Measurements from ENCODE around the gene ZNF407.

Gene ZNF407

DNA sequence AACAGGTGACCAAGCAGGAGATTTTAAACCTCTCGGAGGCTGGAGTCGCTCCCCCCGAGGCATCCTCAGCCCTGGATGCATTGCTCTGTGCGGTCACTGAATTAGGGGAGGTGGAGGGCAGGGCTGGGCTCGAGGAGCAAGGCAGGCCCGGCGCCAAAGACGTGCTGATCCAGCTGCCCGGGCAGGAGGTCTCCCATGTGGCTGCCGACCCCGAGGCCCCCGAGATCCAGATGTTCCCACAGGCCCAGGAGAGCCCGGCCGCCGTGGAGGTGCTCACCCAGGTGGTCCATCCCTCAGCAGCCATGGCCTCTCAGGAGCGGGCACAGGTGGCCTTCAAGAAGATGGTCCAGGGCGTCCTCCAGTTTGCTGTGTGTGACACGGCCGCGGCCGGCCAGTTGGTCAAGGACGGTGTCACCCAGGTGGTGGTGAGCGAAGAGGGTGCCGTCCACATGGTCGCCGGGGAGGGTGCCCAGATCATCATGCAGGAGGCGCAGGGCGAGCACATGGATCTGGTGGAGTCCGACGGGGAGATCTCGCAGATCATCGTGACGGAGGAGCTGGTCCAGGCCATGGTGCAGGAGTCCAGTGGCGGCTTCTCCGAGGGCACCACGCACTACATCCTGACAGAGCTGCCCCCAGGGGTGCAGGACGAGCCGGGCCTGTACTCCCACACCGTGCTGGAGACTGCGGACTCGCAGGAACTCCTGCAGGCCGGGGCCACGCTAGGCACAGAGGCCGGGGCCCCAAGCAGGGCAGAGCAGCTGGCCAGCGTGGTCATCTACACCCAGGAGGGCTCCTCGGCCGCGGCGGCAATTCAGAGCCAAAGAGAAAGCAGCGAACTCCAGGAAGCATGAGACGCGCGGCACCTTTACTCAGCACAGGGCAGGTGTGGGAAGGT, 466.2 kb downstream of the ZNF407 start:
- DNase-seq = no peak

DNA sequence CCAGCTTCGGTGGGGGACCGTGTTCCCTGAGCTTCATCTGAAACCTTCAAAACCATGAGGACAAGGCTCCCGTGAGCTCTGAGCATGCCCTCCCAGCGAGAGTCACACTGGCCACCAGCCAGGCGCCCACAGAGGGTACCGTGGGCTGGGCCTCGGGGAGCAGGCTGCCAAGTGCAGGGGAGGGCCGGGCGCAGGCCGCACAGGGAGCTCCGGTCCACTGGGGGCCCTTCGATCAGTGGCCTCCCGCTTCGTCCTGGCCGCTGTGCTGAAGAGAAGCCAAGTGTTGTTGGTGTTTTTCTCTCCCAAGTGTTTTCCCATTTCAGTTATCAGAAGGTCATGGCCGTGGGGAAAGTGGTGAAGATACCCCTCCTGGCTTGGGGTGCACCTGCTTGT, 466.8 kb downstream of the ZNF407 start:
- no peak for DNase-seq

DNA sequence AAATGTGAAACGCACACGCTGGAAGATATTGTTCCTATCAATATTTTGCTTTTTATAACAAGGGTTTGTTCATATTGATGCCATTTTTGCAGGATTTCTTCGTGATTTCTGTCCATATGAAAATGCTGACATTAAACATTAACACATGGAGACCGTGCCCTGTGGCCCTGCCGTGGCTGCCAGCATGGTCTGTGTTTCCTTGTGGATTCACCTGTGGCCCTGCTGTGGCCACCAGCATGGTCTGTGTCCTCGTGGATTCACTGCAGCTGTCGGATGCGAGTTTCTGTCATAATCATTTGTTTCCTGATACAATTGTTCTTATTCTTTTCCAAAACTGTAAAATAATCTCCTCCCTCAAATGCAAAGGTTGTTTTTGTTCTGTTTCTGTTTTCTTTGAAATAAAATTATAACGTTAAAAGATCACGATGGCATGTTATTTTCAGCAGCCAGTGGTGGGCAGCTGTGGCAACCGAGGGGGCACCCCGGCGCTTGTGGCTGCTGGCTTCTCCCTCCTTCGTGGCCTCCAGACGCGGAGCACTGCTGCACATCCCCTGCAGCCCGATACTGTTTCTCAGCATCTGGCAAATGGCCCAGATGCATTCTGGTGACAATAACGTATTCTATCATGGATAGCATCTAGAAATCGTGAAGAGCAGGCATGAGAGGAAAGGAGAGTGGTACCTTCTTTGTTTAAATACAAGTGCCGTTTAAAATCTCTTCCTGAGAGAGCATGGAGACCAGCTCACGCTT, 467.8 kb downstream of the ZNF407 start:
- no peak for DNase-seq

DNA sequence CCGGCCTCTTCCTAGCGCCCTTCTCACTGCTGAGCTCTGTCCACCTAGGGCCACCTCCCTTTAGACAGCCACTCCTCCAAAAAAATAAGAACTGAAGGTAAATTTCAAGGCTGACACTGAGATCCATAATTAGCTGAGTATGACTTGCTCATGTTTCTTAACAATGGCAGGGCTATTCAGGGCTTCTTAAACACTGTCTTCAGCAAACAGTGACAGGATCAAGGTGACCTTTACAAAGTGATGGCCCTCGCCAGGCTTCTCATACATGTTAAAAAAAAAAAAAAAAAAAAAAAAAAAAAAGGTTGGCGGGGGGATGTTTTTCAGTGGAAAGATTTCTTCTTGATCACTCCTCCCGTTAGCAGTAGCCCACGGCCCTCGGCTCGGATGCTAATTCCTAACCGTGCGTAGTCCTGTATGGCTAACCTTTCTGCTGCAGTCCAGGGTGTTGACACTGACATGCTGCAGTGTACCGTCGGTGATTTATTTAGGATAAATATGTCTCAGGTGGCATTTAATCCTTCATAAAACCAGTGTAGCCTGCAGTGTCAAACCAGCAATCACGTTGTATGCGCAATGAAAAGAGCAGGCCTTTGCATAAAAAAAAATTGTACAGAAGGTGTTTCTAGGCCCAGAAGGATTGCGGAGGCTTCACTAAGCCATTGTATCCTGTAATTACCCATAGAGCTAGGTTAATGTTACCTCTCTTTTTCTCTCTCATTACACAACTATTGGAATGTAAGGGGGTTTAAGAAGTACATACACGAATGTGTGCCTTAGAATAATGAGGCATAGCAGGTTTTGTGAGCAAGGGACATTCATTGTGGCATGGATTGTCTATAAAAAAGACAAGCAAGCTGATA, 468.6 kb downstream of the ZNF407 start:
- DNase-seq = no peak

DNA sequence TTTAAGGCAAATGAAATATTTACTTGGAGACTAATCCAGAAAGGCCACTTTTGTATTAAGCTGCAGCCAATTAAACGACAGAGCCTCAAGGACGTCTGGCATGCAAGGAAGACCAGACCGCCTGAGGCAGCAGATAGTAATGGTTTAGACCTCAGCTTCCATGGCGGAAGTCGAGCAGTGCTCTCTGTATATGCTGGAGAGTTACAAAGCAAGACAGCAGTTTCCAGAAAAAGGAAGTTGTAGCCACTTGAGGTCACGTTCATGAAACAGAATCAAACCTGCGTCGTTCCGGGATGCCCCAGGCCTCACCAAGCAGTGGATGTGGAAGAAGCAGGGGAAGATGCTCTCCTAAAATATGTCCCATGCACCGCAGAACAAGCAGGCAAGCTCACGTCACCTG, 469.3 kb downstream of the ZNF407 start:
- no peak for DNase-seq

DNA sequence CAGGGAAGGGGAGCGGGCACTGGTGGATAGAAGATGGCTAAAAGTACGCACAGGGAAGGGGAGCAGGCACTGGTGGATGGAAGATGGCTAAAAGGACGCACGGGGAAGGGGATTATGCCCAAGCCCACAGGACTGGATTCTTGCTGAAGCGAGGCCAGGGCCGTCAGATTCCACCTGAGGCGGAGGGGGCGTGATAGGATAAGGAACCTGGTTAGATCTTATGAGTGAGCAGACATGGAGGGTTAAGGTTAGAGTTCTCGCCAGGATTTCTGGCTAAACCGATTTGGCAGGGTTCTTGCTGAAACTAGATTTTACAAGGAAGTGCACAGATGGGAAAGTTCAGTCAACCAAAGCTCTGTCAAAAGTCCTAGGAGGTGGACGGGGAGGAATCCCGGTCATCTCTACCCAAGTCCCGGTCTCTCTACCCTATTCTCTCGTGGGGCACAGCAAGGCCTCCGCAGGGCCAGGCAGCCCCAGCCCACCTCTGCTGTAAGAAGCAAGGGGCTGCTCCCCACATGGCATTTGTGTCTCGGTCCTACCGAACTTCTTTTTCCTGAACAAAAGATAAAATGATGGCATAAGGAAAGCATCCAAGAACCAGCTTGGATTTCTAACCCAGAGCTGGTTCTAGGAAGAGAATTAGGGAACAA, 470.5 kb downstream of the ZNF407 start:
- no peak for DNase-seq

DNA sequence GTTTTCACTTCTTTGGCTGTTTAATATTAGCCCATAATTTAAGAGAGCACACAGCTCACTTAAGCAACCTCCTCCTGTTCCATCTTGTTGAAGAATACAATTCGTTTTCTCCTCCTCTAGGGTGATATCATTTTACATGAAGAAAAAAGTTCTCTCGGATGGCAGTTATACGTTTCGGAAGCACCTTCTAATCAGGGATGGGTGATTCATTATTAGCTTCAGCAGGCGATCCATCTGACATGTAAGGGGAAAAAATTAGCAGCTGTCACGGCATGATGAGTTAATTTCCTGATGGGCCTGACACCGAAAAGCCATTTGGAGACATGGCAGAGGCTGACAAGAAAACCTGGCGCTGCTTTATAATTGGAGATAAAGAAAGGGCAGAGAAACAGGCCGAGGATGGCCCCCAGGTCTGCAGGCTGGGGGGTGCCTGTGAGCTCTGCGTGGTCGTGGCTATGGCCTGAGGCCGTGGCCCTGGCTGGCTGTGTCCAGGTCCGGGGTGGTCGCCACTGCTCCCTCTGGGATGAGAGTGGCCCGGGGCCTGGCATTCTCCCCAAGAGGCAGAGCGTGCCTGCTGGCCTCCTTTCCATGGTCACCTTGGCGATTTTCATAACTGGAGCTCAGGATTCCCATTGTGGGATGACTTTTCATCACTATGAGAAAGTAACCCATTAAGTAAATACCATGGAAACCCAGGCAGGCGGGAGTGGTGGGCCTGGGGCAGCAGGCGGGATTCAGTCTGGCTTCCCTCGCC, 471.2 kb downstream of the ZNF407 start:
- DNase-seq = no peak

DNA sequence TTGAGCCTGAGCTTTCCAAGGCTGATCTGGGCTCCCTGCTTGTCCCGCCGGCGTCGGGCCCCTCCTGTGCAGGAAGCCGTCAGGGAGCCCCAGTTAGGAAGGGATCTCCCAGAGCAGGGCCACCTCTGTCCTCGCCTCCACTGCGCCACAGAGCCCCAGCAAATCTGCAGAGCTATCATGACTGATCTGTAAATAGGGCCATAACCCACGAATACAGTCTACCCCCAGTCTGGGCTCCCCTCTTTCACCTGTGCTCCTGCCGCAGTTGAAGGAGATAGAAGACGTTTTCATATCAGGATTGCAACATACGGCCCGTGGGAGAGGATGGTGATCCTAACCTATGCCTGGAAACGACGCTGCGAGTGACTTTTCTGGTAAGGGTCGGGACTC, 472.6 kb downstream of the ZNF407 start:
- DNase-seq = no peak

DNA sequence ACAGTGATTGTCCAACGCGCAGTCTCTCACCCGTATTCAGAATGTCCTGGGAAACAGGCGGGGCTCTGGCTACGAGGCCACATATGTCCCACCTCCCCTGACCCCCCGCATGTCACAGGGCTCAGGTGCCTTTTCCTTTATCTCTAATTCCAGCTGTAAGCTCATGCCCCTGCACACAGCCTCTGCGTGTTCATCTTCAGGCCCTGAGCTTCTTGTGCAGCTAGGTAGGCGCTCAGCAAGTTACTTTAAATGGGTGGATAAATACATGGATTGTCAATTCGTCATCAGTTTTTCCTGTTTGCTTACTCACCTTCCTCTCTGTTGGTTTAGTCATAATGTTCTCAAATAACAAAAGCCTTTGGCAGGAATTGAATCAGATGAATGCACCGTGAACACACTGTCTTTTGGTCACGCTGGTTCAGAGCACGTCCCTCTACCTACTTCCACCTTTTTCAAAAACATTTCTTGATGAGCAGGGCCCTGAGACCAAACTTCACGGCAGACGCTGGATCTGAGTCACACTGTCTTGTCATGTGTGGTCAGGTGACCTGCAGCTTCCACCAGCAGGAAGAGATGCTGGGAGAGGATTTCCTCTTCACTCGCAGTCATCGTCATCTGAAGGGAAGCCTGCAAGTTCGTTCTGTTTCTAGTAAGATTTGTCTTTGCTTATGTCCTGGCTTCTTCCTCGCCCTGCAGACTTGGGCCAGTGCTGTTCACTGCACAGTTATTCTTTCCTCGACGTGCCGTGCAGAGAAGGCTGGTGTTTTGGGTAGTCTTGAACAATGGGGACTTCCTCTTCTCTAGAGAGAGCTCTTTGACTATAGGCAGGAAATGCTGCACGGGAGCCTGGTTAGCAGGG, 473.2 kb downstream of the ZNF407 start:
- DNase-seq = peak; percentile 29

DNA sequence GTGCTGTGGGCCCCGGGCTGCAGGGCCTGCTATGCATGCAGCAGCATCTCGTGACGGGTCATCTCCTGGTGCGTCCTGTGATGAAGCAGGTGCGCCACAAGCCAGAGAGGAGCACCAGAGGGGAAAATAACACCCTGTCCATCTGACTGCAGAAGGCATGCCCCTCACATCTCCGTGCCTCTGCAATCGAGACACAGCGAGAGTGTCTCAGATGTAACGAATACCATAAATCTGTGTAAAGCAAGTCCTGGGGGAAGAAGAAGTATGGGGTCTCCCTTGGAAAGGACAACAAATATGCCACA, 473.8 kb downstream of the ZNF407 start:
- DNase-seq = no peak

DNA sequence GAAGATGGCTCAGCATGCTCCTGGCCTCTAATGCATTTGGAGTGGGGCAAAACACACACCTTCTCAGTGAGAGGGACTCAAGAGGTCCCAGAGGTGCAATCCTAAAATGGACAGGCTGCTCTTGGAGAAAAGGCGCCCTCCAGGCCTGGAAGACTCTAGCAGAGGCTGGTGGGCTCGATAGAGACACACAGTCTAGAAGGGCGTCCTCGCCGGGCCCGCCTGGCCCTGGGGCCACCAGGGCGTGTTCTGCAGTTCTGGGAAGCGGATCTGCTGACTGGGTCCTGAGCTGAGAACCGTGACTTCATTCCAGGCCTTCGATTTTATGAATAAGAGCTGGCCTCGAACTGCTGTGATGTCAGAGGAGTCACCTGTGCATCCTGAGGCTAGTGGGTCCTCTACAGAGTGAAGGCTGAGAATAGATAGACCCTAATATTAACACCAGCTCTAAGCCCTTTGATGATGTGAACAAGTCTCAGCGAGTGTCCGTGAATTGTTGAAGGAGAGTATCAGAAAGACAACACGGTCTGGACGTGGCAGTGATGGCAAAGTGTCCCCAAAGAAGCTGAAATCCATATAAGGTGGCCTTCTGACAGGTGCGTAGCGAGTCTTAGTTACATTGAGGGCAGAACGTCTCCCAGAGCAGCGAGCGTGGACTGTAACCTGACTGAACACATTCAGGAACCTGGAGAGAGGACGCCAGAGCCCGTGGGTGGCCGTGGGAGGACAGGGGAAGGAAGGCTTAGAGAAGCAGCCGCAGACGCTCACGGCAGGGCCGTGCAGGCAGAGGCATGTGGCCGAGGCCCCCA, 474.4 kb downstream of the ZNF407 start:
- no peak for DNase-seq

DNA sequence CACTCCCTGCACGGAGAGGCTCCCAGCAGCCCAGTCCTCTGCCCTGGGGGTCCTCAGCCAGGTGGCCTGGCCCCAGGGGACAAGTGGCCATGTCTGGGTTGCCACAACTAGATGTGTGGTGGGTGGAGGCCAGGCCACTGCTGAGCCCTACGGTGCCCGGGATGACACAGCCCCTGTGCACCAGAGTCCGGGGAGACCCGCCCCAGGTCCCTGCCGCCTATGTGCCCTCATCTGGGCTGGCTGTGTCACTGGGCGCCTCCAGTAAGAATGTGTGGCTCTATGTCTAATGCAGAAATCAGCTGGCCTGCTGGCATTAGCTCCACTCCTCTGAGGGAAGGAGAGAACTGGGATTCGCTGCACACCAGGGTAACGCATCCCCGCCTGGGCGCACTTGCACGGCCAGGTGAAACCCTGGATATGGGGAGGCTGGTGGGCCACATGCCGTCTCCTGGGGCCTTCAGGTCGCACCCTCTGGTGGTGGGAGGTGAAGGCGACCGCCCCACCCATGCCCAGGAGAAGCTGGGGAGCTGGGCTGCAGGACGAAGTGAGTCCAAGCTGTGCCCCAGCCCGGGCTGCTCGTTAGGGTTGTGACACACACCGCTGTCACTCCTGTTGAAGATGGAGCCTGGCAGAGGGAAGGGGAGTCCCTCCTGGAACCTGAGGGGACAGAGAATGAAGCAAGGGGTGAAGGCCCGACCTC, 475.2 kb downstream of the ZNF407 start:
- DNase-seq = no peak

DNA sequence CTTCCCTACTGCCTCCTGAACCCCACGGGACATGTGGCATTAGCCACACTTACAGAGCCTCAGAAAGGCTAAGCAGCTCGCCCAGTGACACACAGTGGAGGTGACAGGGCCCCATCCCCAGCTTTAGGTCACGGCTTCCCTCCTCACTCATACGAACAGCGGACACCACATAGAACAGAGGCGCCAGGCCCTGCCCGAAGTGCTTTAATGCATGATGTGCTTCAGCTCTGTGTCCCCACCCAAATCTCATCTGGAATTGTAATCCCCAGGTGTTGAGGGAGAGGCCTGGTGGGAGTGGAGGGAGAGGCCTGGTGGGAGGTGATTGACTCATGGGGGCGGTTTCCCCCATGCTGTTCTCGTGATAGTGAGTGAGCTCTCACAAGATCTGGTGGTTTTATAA, 476.0 kb downstream of the ZNF407 start:
- DNase-seq = no peak

DNA sequence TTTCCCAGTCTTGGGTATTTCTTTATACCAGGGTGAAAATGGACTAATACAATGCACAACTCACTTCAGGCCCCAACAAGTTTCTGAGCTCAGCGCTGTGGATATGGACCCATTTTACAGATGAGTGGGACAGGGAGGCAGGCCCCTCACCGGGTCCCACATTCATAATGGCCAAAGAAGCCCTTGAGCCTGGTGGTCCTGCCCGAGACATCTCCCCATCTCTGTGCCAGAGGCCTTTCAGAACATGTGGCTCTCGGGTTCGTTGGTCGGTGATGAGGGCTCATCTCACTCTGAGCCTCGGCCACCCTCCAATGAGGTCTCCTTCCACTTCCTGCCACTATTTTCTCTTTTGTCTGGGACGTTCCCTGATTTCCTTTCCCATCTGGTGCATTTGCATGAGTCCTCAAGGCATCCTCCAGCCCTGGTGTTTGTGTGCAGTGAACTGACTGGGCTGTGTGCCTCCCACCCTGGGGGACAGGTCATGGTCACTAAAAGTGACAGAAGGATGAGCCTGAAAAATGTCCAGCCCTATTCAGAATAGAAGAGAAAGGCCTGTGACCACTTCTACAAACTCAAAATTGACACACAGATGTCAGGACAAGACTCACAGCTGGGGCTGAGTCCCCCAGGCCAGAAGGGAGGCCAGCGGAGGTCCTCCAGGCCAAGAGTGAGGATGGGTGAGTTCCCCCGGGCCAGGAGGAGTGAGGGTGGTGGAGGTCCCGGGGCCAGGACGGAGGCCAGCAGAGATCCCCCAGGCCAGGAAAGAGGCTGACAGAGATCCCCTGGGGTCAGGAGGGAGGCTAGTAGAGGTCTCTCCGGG, 476.7 kb downstream of the ZNF407 start:
- no peak for DNase-seq

DNA sequence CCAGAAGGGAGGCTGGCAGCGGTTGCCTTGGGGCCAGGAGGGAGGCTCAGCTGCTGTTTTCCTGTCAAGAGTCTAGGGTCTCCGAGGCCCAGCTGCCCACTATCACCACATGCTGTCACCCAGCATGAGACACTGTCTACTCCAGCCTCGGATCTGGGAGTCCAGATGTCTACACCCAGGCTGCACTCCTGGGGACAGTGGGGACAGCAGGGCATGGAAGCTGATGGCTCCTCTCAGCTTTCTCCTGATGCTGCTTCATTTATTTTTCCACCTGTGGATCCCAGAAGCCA, 477.3 kb downstream of the ZNF407 start:
- no peak for DNase-seq

DNA sequence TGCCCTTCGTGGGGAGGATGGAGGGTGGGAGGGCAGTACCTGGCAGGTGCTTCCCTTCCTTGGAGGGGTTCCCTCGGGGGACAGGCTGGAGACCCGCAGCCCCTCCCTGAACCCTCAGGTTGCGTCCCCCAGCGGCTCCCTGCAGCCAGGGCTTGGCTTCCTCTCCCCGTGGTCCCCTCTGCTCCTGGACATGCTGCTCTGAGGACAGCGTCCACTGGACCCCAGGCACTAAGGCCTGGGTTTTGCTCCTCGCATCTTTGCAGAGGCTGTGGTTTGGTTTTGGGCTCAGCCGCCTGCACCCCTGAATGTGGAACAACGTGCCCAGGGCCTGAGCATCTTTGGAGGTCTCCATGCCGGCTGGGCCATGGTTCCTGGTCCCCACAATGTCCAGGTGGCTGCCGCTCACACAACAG, 477.8 kb downstream of the ZNF407 start:
- DNase-seq = no peak

DNA sequence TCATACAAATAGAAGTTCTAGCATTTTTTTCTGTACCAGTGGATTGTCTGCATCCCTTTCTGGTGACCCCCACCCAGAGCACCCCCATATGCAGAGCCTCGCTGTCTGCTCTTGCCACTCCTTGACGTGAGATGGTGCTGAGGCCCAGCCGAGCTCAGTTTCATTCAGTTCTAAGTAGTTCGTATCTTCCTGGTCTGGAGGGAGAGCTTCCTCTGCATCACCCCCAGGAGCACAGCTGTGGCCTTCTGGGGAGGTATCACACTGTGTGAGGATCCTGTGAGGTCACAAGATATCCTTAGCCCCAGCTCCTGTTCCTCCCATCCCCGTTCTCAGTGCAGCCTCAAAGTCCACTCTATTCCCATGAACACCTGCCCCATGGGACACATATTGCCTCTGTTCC, 478.6 kb downstream of the ZNF407 start:
- no peak for DNase-seq

DNA sequence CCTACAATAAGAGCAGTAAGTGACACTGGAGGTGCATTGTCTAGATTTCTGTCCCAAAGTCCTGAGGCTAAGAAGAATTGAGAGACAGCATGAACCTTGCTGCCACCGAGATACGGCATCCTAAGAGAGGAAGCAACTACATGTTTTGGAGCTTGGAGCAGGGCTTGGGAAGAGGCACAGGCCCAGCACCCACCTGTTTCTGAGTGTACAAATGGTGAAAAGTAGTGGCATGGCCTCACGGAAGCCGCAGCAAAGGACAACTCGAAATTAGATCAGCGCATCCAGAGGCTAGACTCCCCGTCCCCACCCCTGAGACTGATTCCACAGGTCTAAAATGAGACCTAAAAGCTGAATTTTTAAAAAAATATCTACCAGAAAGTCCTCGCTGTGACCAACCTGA, 483.8 kb downstream of the ZNF407 start:
- no peak for DNase-seq

DNA sequence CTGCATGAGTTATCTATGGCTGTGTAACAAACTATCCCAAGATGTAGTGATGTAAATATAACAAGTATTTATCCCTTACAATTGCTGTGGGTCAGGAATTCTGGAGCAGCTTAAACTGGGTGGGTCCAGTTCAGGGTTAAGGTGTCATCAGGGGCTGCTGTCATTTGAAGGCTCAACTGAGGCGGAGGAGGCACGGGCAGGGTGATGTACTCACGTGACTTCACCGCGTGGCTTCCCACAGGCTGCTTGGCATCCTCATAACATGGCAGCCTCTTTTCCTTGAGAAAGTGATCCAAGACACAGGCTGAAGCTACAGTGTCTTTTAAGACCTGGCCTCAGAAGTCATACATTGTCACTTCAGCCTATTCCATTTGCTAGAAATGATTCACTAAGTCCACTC, 485.5 kb downstream of the ZNF407 start:
- DNase-seq = no peak

All from stimulated activated CD4-positive, alpha-beta T cell treated with anti-CD3 and anti-CD28 coated beads, Interleukin-12 subunit alpha, Interleukin-12 subunit beta, amount 100 ng/mL, for 4 hours (primary cell).